Endothelial cell (in vitro differentiated cells): Measurements from ENCODE around the gene RHOD. TPM values are rescaled to one million over a fixed set of nuclear protein-coding genes. Genes with fewer than 3 reads are reported as not detected.
A peak's percentile ranks its signal among the peaks of the same experiment; 100 is the strongest.

Source experiments
- DNase-seq: peaks from one replicate; pipeline ENCODE4 v3.0.0; 2021; ENCODE audit warnings: low spot score
- H3K27ac Mint-ChIP-seq: one replicate; pipeline ENCODE4 v1.8.0; 2021; ENCODE audit warnings: mixed read lengths, inconsistent platforms; ENCODE audit not compliant: unreplicated experiment
- H3K27me3 Mint-ChIP-seq: one replicate; pipeline ENCODE4 v1.8.0; 2021; ENCODE audit warnings: mild to moderate bottlenecking, moderate library complexity, mixed read lengths, inconsistent platforms; ENCODE audit not compliant: unreplicated experiment
- H3K36me3 Mint-ChIP-seq: one replicate; pipeline ENCODE4 v1.8.0; 2021; ENCODE audit warnings: mild to moderate bottlenecking, low read depth, mixed read lengths, inconsistent platforms; ENCODE audit not compliant: unreplicated experiment
- H3K4me1 Mint-ChIP-seq: one replicate; pipeline ENCODE4 v1.8.0; 2021; ENCODE audit warnings: mild to moderate bottlenecking, mixed read lengths, inconsistent platforms; ENCODE audit not compliant: unreplicated experiment
- H3K4me3 Mint-ChIP-seq: one replicate; pipeline ENCODE4 v1.8.0; 2021; ENCODE audit warnings: mild to moderate bottlenecking, mixed read lengths, inconsistent platforms; ENCODE audit not compliant: unreplicated experiment
- H3K9me3 Mint-ChIP-seq: one replicate; pipeline ENCODE4 v1.8.0; 2021; ENCODE audit warnings: mixed read lengths, inconsistent platforms; ENCODE audit not compliant: unreplicated experiment
- total RNA-seq: library from RNA; stranded (reverse); fragmentation: NEBNext Ultra II Directional; extraction: Animal tissue kit (Norgen Biotek cat#: 25700); gene quantifications from one replicate; pipeline ENCODE4 v1.2.1, GENCODE V29; 2021; ENCODE audit not compliant: unreplicated experiment
- TF ChIP-seq, protein P1 (sequence below): fragments of 200-600 bp; sonication (generic); IDR thresholded peaks from one replicate; pipeline ENCODE4 v1.5.0; 2021; ENCODE audit warnings: antibody characterized with exemption; ENCODE audit not compliant: unreplicated experiment

RHOD gene
- total RNA-seq, 1 donor from 2014 or later: 10.5 TPM

GRCh38 chr11:67071420-67072284, 15.0 kb downstream of the RHOD start:
- no peak overlapping the region for H3K27ac Mint-ChIP-seq
- DNase-seq: peak; percentile 89
- TF ChIP-seq, protein P1, sequence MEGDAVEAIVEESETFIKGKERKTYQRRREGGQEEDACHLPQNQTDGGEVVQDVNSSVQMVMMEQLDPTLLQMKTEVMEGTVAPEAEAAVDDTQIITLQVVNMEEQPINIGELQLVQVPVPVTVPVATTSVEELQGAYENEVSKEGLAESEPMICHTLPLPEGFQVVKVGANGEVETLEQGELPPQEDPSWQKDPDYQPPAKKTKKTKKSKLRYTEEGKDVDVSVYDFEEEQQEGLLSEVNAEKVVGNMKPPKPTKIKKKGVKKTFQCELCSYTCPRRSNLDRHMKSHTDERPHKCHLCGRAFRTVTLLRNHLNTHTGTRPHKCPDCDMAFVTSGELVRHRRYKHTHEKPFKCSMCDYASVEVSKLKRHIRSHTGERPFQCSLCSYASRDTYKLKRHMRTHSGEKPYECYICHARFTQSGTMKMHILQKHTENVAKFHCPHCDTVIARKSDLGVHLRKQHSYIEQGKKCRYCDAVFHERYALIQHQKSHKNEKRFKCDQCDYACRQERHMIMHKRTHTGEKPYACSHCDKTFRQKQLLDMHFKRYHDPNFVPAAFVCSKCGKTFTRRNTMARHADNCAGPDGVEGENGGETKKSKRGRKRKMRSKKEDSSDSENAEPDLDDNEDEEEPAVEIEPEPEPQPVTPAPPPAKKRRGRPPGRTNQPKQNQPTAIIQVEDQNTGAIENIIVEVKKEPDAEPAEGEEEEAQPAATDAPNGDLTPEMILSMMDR: peak; percentile 94

DNA sequence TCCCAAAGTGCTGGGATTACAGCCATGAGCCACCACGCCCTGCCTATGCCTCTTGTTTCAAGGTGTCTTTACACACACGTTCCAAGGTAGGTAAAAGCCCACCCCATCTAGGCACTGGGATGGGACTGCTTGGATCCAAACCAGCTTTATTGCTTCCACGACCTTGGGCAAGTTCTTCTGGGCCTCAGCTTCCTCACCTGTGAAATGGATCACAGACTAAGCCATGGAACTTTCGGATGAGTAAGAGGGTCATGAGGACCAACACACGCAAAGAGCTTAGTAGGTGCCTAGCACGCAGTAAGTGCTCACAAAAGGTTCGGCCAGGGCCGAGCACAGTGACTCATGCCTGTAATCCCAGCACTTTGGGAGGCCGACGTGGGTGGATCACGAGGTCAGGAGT, 15.6 kb downstream of the RHOD start:
- TF ChIP-seq, protein P1: no peak
- DNase-seq: no peak
- no peaks in the 10 kb centered on the region for H3K4me1 Mint-ChIP-seq
- H3K9me3 Mint-ChIP-seq: no peaks in the 10 kb centered on the region
- no peak overlapping the region for H3K27ac Mint-ChIP-seq
- no peaks in the 10 kb centered on the region for H3K36me3 Mint-ChIP-seq
- H3K4me3 Mint-ChIP-seq: no peak overlapping the region
- H3K27me3 Mint-ChIP-seq: peaks cover 3% of the 10 kb centered on the region

More at GRCh38 chr11:67071420-67072284, 15.0 kb downstream of the RHOD start:
- no peaks in the 10 kb centered on the region for H3K36me3 Mint-ChIP-seq
- H3K4me3 Mint-ChIP-seq: no peak overlapping the region
- no peaks in the 10 kb centered on the region for H3K4me1 Mint-ChIP-seq
- H3K9me3 Mint-ChIP-seq: no peaks in the 10 kb centered on the region
- H3K27me3 Mint-ChIP-seq: peaks cover 3% of the 10 kb centered on the region

GRCh38 chr11:67073908-67074307, 17.3 kb downstream of the RHOD start:
- Mint-ChIP-seq H3K27ac (no peak overlapping the region), H3K4me3 (no peak overlapping the region), H3K36me3 (no peaks in the 10 kb centered on the region), H3K27me3 (peaks cover 2% of the 10 kb centered on the region), H3K9me3 (no peaks in the 10 kb centered on the region), H3K4me1 (no peaks in the 10 kb centered on the region)
- no peak for DNase-seq
- TF ChIP-seq, protein P1: no peak

DNA sequence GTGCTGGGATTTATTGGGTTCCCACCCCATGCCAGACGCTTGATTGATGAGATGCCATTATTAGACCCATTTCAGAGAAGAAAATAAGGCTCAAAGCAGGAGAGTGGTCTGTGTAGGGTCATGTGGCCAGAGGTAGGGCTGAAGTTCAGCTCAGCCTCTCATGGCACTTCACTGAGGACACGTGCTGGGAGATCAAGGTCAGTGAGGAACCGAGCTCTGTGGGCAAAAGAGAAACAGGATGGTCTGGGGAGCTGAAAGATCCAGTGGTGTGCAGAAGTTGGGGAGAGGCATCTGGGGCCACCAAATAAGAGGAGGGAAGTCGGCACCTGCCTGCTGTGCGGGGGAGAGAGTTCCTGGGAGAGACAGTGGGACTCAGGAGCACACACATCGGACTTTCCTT, 19.6 kb downstream of the RHOD start:
- DNase-seq: no peak
- TF ChIP-seq, protein P1: no peak
- Mint-ChIP-seq H3K27me3 (peaks cover 4% of the 10 kb centered on the region), H3K4me1 (no peaks in the 10 kb centered on the region), H3K4me3 (no peak overlapping the region), H3K9me3 (no peaks in the 10 kb centered on the region), H3K36me3 (no peaks in the 10 kb centered on the region), H3K27ac (no peak overlapping the region)

DNA sequence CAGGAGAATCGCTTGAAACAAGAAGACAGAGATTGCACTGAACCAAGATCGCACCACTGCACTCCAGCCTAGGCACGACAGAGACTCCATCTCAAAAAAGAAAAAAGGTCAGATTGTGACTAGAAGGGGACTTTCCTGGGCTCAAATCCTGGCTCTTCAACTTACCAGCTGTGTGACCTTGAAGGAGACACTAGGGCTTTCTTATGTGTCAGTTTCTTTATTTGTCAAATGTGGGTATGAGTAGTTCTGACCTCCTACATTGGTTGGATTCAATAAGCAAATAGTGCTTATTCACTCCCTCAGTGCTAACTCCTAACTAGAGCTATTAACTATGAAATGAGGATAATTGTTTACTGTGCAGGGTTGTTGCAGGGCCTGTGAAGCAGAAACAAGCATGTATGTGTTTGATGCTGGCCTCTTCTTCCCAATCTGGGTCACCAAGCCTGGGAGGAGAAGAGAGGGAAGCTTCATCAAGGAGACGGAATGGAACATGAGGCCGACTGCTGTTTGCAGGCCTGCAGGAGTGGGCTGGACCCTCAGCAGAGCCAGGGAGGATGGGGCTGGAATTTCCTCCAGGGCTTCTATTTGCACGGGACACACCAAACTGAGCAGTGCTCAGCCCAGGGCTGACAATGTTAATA, 22.5 kb downstream of the RHOD start:
- Mint-ChIP-seq H3K27me3 (peaks cover 7% of the 10 kb centered on the region), H3K27ac (no peak overlapping the region), H3K4me3 (no peak overlapping the region), H3K36me3 (no peaks in the 10 kb centered on the region), H3K4me1 (no peaks in the 10 kb centered on the region), H3K9me3 (no peaks in the 10 kb centered on the region)
- TF ChIP-seq, protein P1: no peak
- DNase-seq: no peak
